NCI-H2171 (cell line): ENCODE data around the gene GALNT16.
A peak's percentile ranks its signal among the peaks of the same experiment; 100 is the strongest.
"Not testable (repeated sequence)": the region's sequence is repeated elsewhere in the genome, so short reads cannot be mapped to it uniquely, and the experiment has no call there.

Experiments used
- DNase-seq: peaks from one replicate; lab custom pipeline; 2025; lab: John Stamatoyannopoulos, UW

Gene GALNT16

GRCh38 chr14:69364378-69364777, 104.4 kb downstream of the GALNT16 start:
- no peak for DNase-seq

- no peak for DNase-seq
These were observed 106.1 kb downstream of the GALNT16 start for GRCh38 chr14:69366069-69366468.

- no peak for DNase-seq
These were observed 106.8 kb downstream of the GALNT16 start for GRCh38 chr14:69366761-69367160.

GRCh38 chr14:69368381-69368780, 108.4 kb downstream of the GALNT16 start:
- no peak for DNase-seq

GRCh38 chr14:69370061-69370460, 110.1 kb downstream of the GALNT16 start:
- no peak for DNase-seq

GRCh38 chr14:69372146-69372545, 112.2 kb downstream of the GALNT16 start:
- no peak for DNase-seq

GRCh38 chr14:69373104-69373503, 113.1 kb downstream of the GALNT16 start:
- DNase-seq: no peak

GRCh38 chr14:69374235-69374634, 114.3 kb downstream of the GALNT16 start:
- DNase-seq: no peak

GRCh38 chr14:69375182-69375581, 115.2 kb downstream of the GALNT16 start:
- DNase-seq: no peak

GRCh38 chr14:69375722-69376121, 115.8 kb downstream of the GALNT16 start:
- DNase-seq: no peak

- DNase-seq: no peak
These were observed 116.5 kb downstream of the GALNT16 start for GRCh38 chr14:69376439-69376838.

GRCh38 chr14:69378274-69378673, 118.3 kb downstream of the GALNT16 start:
- no peak for DNase-seq

GRCh38 chr14:69387311-69387710, 127.4 kb downstream of the GALNT16 start:
- DNase-seq: no peak

- DNase-seq: not testable (repeated sequence)
These were observed 131.4 kb downstream of the GALNT16 start for GRCh38 chr14:69391400-69391799.

- DNase-seq: no peak
These were observed 132.5 kb downstream of the GALNT16 start for GRCh38 chr14:69392481-69392880.

GRCh38 chr14:69395929-69396328, 136.0 kb downstream of the GALNT16 start:
- no peak for DNase-seq

- DNase-seq: peak; percentile 99
These were observed 138.3 kb downstream of the GALNT16 start, which contains the start of the genes ERH and SLC39A9 for GRCh38 chr14:69398053-69398817. ERH (minus strand) TSS chr14:69398299; CDS start chr14:69398233, 66 bp downstream. SLC39A9 (plus strand) TSS chr14:69398692; CDS start chr14:69399370, 678 bp downstream.

GRCh38 chr14:69398818-69399210, 138.9 kb downstream of the GALNT16 start:
- peak; percentile 74 for DNase-seq

- DNase-seq: no peak
These were observed 139.8 kb downstream of the GALNT16 start for GRCh38 chr14:69399750-69400149.

- no peak for DNase-seq
These were observed 140.2 kb downstream of the GALNT16 start for GRCh38 chr14:69400154-69400553.

- DNase-seq: no peak
These were observed 141.9 kb downstream of the GALNT16 start for GRCh38 chr14:69401841-69402240.

- no peak for DNase-seq
These were observed 144.5 kb downstream of the GALNT16 start for GRCh38 chr14:69404478-69404877.

- DNase-seq: no peak
These were observed 144.9 kb downstream of the GALNT16 start for GRCh38 chr14:69404883-69405282.

- DNase-seq: no peak
These were observed 145.8 kb downstream of the GALNT16 start for GRCh38 chr14:69405762-69406161.
